Measurements from ENCODE around the gene TLE6.

DNA sequence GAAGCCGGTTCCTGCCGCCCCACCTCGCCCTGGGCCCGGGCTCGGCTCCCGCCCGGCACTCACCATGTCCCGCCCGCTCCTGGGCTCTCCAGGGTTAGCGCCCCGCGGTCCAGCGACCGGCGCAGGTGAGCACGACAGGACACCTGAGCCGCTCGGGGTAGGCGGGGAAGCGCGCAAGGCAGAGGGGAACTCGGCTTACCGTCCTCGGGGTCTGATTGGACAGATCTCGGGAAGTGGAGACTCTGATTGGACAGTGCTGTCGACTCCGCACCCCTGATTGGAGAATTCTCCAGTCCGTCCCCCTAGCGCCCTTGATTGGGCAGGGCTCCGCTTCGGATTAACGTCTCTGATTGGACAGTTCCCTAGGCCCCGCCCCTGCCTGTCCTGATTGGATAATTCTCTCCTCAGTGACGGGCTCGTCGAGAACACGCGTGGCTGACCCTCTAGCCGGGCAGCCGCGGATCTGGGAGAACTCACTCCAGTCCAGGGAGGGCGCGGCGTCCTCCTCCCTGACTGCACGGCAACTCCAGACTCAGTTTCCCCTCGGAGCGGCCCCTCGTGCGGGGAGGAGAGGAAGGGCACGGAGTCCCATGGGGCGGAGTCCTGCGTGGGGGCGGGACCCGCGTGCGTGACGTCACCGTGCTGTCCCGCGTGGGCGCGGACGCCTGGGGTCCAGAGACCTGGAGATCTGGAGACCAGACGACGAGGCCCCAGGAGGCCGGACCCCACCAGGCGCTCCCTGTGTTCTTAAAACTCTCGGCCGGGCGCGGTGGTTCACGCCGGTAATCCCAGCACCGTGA lies 32.4 kb upstream of the TLE6 start, which contains the start of gene ZNF77:
- TF ChIP-seq, protein P1, sequence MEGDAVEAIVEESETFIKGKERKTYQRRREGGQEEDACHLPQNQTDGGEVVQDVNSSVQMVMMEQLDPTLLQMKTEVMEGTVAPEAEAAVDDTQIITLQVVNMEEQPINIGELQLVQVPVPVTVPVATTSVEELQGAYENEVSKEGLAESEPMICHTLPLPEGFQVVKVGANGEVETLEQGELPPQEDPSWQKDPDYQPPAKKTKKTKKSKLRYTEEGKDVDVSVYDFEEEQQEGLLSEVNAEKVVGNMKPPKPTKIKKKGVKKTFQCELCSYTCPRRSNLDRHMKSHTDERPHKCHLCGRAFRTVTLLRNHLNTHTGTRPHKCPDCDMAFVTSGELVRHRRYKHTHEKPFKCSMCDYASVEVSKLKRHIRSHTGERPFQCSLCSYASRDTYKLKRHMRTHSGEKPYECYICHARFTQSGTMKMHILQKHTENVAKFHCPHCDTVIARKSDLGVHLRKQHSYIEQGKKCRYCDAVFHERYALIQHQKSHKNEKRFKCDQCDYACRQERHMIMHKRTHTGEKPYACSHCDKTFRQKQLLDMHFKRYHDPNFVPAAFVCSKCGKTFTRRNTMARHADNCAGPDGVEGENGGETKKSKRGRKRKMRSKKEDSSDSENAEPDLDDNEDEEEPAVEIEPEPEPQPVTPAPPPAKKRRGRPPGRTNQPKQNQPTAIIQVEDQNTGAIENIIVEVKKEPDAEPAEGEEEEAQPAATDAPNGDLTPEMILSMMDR (IDR thresholded peaks at IDR 0.05), result peak in 1 of 3 experiments; percentile 18
- TF ChIP-seq POLR2A (IDR thresholded peaks at IDR 0.05), result peak in 1 of 2 donors; percentile 21
- peak; percentile 88 to 94 for TF ChIP-seq POLR2AphosphoS5 (IDR thresholded peaks at IDR 0.05; ENCODE audit: insufficient read depth in 1 of 2, low read depth in 1 of 2)

Data from vagina (tissue), 2 donors.